Esophagus muscularis mucosa (tissue), 4 donors: ENCODE data around the gene SPATA9. TPM values are rescaled to one million over a fixed set of nuclear protein-coding genes. Genes with fewer than 3 reads are reported as not detected.

Experiments
- DNase-seq: peaks from one replicate; pipeline ENCODE4 v3.0.0-alpha.2; 2017; ENCODE audit errors: extremely low spot score
- H3K27ac ChIP-seq, 4 donors: fragments of 200-600 bp; sonication (generic); replicated peaks in 1 of 4; 1 replicate in 3 of 4; 2 replicates in 1 of 4; pipeline ENCODE4 v1.5.1; 2016 to 2019; ENCODE audit warnings: mild to moderate bottlenecking in 1 of 4
- H3K27me3 ChIP-seq, 4 donors: fragments of 200-600 bp; sonication (generic); one replicate each; pipeline versions ENCODE4 v1.5.1 to v1.6.0; 2016 to 2019
- H3K36me3 ChIP-seq, 4 donors: fragments of 200-600 bp; sonication (generic); one replicate each; pipeline ENCODE4 v1.5.1; 2016 to 2019
- H3K4me1 ChIP-seq, 4 donors: fragments of 200-600 bp; sonication (generic); one replicate each; pipeline ENCODE4 v1.5.1; 2016 to 2019
- H3K4me3 ChIP-seq, 4 donors: fragments of 200-600 bp; sonication (generic); 1 replicate in 2 of 4; 2 replicates in 2 of 4; pipeline ENCODE4 v1.5.1; 2016 to 2019; ENCODE audit warnings: mild to moderate bottlenecking in 4 of 4, moderate library complexity in 1 of 4
- H3K9me3 ChIP-seq, 4 donors: fragments of 200-600 bp; sonication (generic); 1 replicate in 3 of 4; 2 replicates in 1 of 4; pipeline ENCODE4 v1.5.1; 2016 to 2019
- EP300 ChIP-seq: sonication (generic); formaldehyde crosslinking; IDR thresholded peaks from one replicate; pipeline ENCODE4 v1.6.1; 2017; ENCODE audit warnings: antibody characterized with exemption
- POLR2A ChIP-seq: fragments of 450-650 bp; IDR thresholded peaks from one replicate; pipeline ENCODE4 v1.6.1; 2017; ENCODE audit warnings: antibody characterized with exemption, moderate library complexity, mild to moderate bottlenecking, low read depth
- POLR2AphosphoS5 ChIP-seq, 2 donors: sonication (generic); formaldehyde crosslinking; IDR thresholded peaks; one replicate each; pipeline ENCODE4 v1.6.1; 2017; ENCODE audit warnings: antibody characterized with exemption in 2 of 2
- whole genome bisulfite sequencing: methylation state at CpG from one replicate; pipeline ENCODE4 v1.1.5; 2018; 5-methylcytosine and 5-hydroxymethylcytosine counted together
- intact Hi-C: fragments of 100-400 bp; cut with DNase I; formaldehyde crosslinking; loops from one replicate; pipeline ENCODE4 v1.15.1; 2023
- total RNA-seq, 4 donors: library from RNA; depleted of rRNA; stranded (reverse); fragments of >200 nt; gene quantifications; one replicate each; pipeline versions ENCODE4 v1.1.0 to v1.2.1, GENCODE V29; 2016
- TF ChIP-seq, protein P1 (sequence below), 3 experiments: fragments of 200-600 bp in 2 of 3; fragments of 450-650 bp in 1 of 3; sonication (generic) in 2 of 3; IDR thresholded peaks; one replicate each; pipeline ENCODE4 v1.5.1; 2017 to 2019; ENCODE audit warnings: antibody characterized with exemption in 3 of 3, mild to moderate bottlenecking in 2 of 3, moderate library complexity in 1 of 3

The SPATA9 gene
- total RNA-seq, 4 donors from 2014 or later: not detected

DNA sequence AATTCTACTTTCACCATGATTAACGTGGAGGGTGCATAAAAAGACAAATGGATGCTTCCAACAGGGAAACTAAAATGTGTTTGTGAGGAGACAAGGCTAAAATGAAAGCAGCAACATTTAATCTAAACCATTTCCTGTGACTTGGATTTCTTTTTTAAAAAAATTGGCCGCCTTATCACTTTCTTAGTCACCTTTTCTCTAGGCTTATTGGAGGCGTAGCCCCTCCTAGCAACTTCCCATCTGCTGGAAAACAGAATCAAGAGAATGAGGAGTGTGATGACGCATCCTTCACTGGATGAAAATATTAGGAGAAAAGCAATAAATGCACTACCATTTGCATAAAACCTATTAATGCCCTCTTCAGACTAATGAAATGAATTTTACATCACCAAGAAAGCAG lies 63.7 kb downstream of the SPATA9 start:
- WGBS: 81% methylated on average over 4 of the region's 4 CpGs
- Histone ChIP-seq H3K9me3 (no peaks in the 10 kb centered on the region), H3K4me1 (peaks cover 18 to 28% (median 25%) of the 10 kb centered on the region in 4 donors), H3K36me3 (no peaks in the 10 kb centered on the region), H3K27ac (no peak overlapping the region), H3K4me3 (peak overlapping the region in 1 of 4 donors; percentile 61), H3K27me3 (peaks cover 0 to 32% (median 3%) of the 10 kb centered on the region in 4 donors)
- intact Hi-C loops: no loop called here
- no peak for DNase-seq
- no peak for TF ChIP-seq EP300
- TF ChIP-seq, protein P1, sequence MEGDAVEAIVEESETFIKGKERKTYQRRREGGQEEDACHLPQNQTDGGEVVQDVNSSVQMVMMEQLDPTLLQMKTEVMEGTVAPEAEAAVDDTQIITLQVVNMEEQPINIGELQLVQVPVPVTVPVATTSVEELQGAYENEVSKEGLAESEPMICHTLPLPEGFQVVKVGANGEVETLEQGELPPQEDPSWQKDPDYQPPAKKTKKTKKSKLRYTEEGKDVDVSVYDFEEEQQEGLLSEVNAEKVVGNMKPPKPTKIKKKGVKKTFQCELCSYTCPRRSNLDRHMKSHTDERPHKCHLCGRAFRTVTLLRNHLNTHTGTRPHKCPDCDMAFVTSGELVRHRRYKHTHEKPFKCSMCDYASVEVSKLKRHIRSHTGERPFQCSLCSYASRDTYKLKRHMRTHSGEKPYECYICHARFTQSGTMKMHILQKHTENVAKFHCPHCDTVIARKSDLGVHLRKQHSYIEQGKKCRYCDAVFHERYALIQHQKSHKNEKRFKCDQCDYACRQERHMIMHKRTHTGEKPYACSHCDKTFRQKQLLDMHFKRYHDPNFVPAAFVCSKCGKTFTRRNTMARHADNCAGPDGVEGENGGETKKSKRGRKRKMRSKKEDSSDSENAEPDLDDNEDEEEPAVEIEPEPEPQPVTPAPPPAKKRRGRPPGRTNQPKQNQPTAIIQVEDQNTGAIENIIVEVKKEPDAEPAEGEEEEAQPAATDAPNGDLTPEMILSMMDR (IDR thresholded peaks at IDR 0.05): no peak
- no peak for TF ChIP-seq POLR2AphosphoS5 (IDR thresholded peaks at IDR 0.05)
- TF ChIP-seq POLR2A: no peak

DNA sequence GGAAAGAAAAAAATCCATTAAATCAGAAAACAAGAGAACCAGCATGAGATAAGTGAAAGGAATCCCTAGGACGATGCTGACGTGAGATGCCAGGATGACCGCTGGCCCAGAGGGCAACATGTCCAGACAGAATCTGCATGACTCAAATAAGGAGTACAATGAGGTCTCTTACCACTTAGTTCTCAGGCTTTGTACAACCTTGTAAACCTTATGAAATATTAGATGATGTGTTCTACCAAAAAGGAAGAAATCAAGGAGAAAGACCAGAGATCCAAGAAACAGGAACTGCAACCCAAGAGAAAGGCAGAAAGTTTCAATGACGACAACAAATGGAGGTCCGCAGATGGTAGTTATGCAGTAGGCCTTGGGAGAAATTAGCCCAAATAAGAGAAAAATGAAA lies 65.7 kb downstream of the SPATA9 start:
- H3K36me3 ChIP-seq: no peaks in the 10 kb centered on the region
- H3K9me3 ChIP-seq: peaks cover 0 to 7% (median 2%) of the 10 kb centered on the region in 4 donors
- TF ChIP-seq EP300: no peak
- TF ChIP-seq POLR2A: no peak
- TF ChIP-seq, protein P1 (IDR thresholded peaks at IDR 0.05): no peak
- no peak for TF ChIP-seq POLR2AphosphoS5 (IDR thresholded peaks at IDR 0.05)
- intact Hi-C loops: no loop called here
- DNase-seq: no peak
- H3K4me1 ChIP-seq: peaks cover 18 to 28% (median 25%) of the 10 kb centered on the region in 4 donors
- no peak overlapping the region for H3K27ac ChIP-seq
- peaks cover 0 to 32% (median 3%) of the 10 kb centered on the region in 4 donors for H3K27me3 ChIP-seq
- no peak overlapping the region for H3K4me3 ChIP-seq
- WGBS: 73% methylated on average over 5 of the region's 5 CpGs

DNA sequence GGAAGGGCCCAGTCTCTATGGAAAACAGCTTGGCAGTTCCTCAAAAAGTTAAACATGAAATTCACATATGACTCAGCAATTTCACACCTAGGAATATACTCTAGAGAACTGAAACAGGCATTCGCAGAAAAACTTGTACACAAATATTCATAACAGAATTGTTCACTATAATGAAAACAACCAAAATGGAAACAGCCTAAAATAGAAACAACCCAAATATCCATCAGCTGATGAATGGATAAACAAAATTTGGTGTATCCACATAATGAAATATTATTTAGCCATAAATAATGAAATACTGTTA lies 67.7 kb downstream of the SPATA9 start:
- Histone ChIP-seq H3K4me1 (peaks cover 8 to 12% (median 11%) of the 10 kb centered on the region in 4 donors), H3K9me3 (peaks cover 0 to 7% (median 2%) of the 10 kb centered on the region in 4 donors), H3K27me3 (peaks cover 0 to 16% (median 3%) of the 10 kb centered on the region in 4 donors), H3K27ac (no peak overlapping the region), H3K4me3 (no peak overlapping the region), H3K36me3 (no peaks in the 10 kb centered on the region)
- no peak for DNase-seq
- WGBS: 100% methylated on average over 1 of the region's 1 CpG
- TF ChIP-seq POLR2AphosphoS5 (IDR thresholded peaks at IDR 0.05) (no peak), EP300 (no peak), POLR2A (no peak)
- TF ChIP-seq, protein P1 (IDR thresholded peaks at IDR 0.05): no peak
- intact Hi-C loops: no loop called here

DNA sequence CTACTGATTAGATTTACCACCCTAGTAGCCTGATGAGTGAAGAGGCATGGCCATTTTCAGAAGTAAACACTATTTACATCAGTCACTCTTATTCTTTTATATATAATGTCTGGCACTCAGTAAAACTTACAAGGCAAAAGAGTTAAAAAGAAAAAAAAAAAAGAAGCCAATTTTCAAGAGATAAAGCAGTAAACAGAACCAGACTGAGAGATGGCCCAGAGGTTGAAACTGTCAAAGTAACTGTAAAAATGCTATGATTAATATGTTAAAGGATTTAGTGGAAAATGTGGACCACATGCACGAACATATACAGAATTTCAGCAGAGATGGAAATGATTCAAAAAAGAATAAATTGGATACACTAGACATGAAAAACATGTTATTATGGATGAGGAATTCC lies 69.3 kb downstream of the SPATA9 start:
- intact Hi-C loops: no loop called here
- Histone ChIP-seq H3K27me3 (peaks cover 0 to 2% (median 0%) of the 10 kb centered on the region in 4 donors), H3K36me3 (no peaks in the 10 kb centered on the region), H3K4me1 (no peaks in the 10 kb centered on the region), H3K27ac (no peak overlapping the region), H3K9me3 (peaks cover 0 to 7% (median 2%) of the 10 kb centered on the region in 4 donors), H3K4me3 (no peak overlapping the region)
- WGBS: 93% methylated on average over 1 of the region's 1 CpG
- DNase-seq: no peak
- TF ChIP-seq EP300: no peak

DNA sequence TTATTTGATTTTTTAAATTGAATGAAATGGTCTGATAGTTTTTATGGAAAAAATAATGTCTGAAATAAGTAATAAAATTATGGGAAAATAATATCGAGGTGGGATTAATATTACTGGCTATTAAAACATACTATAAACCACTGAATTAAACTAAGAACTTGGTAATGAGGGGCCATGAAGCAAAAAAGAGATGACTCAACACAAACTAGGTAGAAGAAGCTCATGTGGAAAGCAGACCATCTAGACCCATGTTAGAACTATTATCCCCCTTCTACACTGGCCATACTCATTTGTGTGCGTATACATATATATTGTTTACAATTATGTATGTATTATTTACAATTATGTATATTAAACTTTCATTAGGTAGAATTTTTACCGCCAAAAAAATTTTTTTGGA lies 71.4 kb downstream of the SPATA9 start:
- WGBS: 95% methylated on average over 3 of the region's 3 CpGs

More for the DNA sequence above, 71.4 kb downstream of the SPATA9 start:
- Histone ChIP-seq H3K4me3 (no peak overlapping the region), H3K4me1 (no peaks in the 10 kb centered on the region), H3K27me3 (peaks cover 0 to 6% (median 0%) of the 10 kb centered on the region in 4 donors), H3K27ac (no peak overlapping the region), H3K9me3 (peaks cover 0 to 7% (median 2%) of the 10 kb centered on the region in 4 donors), H3K36me3 (no peaks in the 10 kb centered on the region)
- intact Hi-C loops: no loop called here
- no peak for DNase-seq
- TF ChIP-seq, protein P1 (IDR thresholded peaks at IDR 0.05): no peak
- no peak for TF ChIP-seq POLR2AphosphoS5 (IDR thresholded peaks at IDR 0.05)
- TF ChIP-seq EP300: no peak
- TF ChIP-seq POLR2A: no peak
